Left lung (tissue), 10 donors: ENCODE data around the gene DDA1. TPM values are rescaled to one million over a fixed set of nuclear protein-coding genes. Genes with fewer than 3 reads are reported as not detected.

Source experiments
- ATAC-seq: fragments of 200-7000 bp; cut with Tn5 transposase; one replicate; pipeline ENCODE4 v1.9.1; 2020; ENCODE audit warnings: moderate library complexity
- DNase-seq, 4 donors: peaks; one replicate each; pipeline ENCODE4 v3.0.0-alpha.2; 2013 to 2020
- H3K27ac ChIP-seq, 2 donors: fragments of 200-600 bp; sonication (generic) in 1 of 2; one replicate each; pipeline versions ENCODE4 v1.5.0 to v1.8.0; 2020 to 2021
- H3K27me3 ChIP-seq, 2 donors: fragments of 200-600 bp; sonication (generic) in 1 of 2; one replicate each; pipeline versions ENCODE4 v1.5.0 to v1.8.0; 2020 to 2021
- H3K36me3 ChIP-seq, 2 donors: fragments of 200-600 bp; sonication (generic) in 1 of 2; one replicate each; pipeline versions ENCODE4 v1.5.0 to v1.8.0; 2020 to 2021
- H3K4me1 ChIP-seq, 2 donors: fragments of 200-600 bp; one replicate each; pipeline ENCODE4 v1.8.0; 2021
- H3K4me3 ChIP-seq, 2 donors: fragments of 200-600 bp; sonication (generic) in 1 of 2; one replicate each; pipeline versions ENCODE4 v1.5.0 to v1.8.0; 2020 to 2021; ENCODE audit warnings: mild to moderate bottlenecking in 1 of 2
- H3K9me3 ChIP-seq, 2 donors: fragments of 200-600 bp; sonication (generic) in 1 of 2; one replicate each; pipeline versions ENCODE4 v1.5.0 to v1.8.0; 2020 to 2021
- CTCF ChIP-seq, 2 donors: fragments of 200-600 bp; sonication (generic) in 1 of 2; IDR thresholded peaks; one replicate each; pipeline versions ENCODE4 v1.5.0 to v1.8.0; 2021; ENCODE audit warnings: antibody characterized with exemption in 2 of 2
- intact Hi-C, 2 donors: fragments of 100-400 bp; cut with DNase I; formaldehyde crosslinking; loops; one replicate each; pipeline versions ENCODE4 v1.11.2 to v1.14.2; 2022
- polyA plus RNA-seq, 6 donors: library from polyadenylated mRNA; unstranded; fragments of 120-200 nt; gene quantifications; one replicate each; pipeline ENCODE4 v1.2.1, GENCODE V29; 2013; ENCODE audit not compliant: insufficient read length in 6 of 6
- total RNA-seq, 2 donors: library from RNA; stranded (reverse); fragmentation: NEBNext Ultra II Directional; extraction: Animal tissue kit (Norgen Biotek cat#: 25700); gene quantifications; one replicate each; pipeline ENCODE4 v1.2.1, GENCODE V29; 2021
- donor health status: DM: no; HTN: yes; CAD: no.
- donor health status: DM: no; HTN: no; CAD: no.

Gene DDA1
- total and polyA plus RNA-seq, 8 donors: 24.7 to 44.1 (median 33.0) TPM

GRCh38 chr19:17326595-17326966, 17.2 kb downstream of the DDA1 start:
- ATAC-seq (no peak), DNase-seq (no peak)
- Histone ChIP-seq H3K27ac (no peak overlapping the region), H3K4me3 (no peak overlapping the region), H3K9me3 (no peaks in the 10 kb centered on the region), H3K4me1 (peaks cover 0 to 33% of the 10 kb centered on the region in 2 donors), H3K27me3 (peaks cover 0 to 40% of the 10 kb centered on the region in 2 donors), H3K36me3 (peaks cover 0 to 26% of the 10 kb centered on the region in 2 donors)
- intact Hi-C loops: no loop called here
- TF ChIP-seq CTCF (IDR thresholded peaks at IDR 0.05): no peak

- no peak overlapping the region for H3K27ac ChIP-seq
- DNase-seq: no peak
- no peak for ATAC-seq
- H3K4me1 ChIP-seq: peaks cover 0 to 33% of the 10 kb centered on the region in 2 donors
- no peak overlapping the region for H3K4me3 ChIP-seq
- H3K9me3 ChIP-seq: no peaks in the 10 kb centered on the region
- peaks cover 0 to 40% of the 10 kb centered on the region in 2 donors for H3K27me3 ChIP-seq
- peaks cover 0 to 20% of the 10 kb centered on the region in 2 donors for H3K36me3 ChIP-seq
- intact Hi-C loops: no loop called here
- no peak for TF ChIP-seq CTCF (IDR thresholded peaks at IDR 0.05)
These were observed 17.8 kb downstream of the DDA1 start for GRCh38 chr19:17327068-17327653.

- DNase-seq (peak in 3 of 4 donors; percentile 60 to 89 (median 81)), ATAC-seq (peak; percentile 92)
- H3K4me3 ChIP-seq: peak overlapping the region; percentile 17 to 38
- no peak for TF ChIP-seq CTCF (IDR thresholded peaks at IDR 0.05)
- intact Hi-C loops: no loop called here
- peaks cover 0 to 34% of the 10 kb centered on the region in 2 donors for H3K4me1 ChIP-seq
- H3K36me3 ChIP-seq: peaks cover 0 to 15% of the 10 kb centered on the region in 2 donors
- peaks cover 0 to 40% of the 10 kb centered on the region in 2 donors for H3K27me3 ChIP-seq
- H3K9me3 ChIP-seq: peaks cover 0 to 2% of the 10 kb centered on the region in 2 donors
- peak overlapping the region in 1 of 2 donors; percentile 50 for H3K27ac ChIP-seq
These were observed 18.5 kb downstream of the DDA1 start for GRCh38 chr19:17327654-17328516.

GRCh38 chr19:17328517-17329365, 19.4 kb downstream of the DDA1 start:
- intact Hi-C loops: no loop called here
- H3K27ac ChIP-seq: peak overlapping the region in 1 of 2 donors; percentile 50
- no peak for TF ChIP-seq CTCF (IDR thresholded peaks at IDR 0.05)

More at GRCh38 chr19:17328517-17329365, 19.4 kb downstream of the DDA1 start:
- Histone ChIP-seq H3K27me3 (peaks cover 0 to 40% of the 10 kb centered on the region in 2 donors), H3K36me3 (peaks cover 0 to 16% of the 10 kb centered on the region in 2 donors), H3K4me1 (peaks cover 0 to 41% of the 10 kb centered on the region in 2 donors), H3K9me3 (peaks cover 0 to 2% of the 10 kb centered on the region in 2 donors), H3K4me3 (peak overlapping the region; percentile 17 to 38)
- ATAC-seq (peak; percentile 1), DNase-seq (no peak)
